HepG2 (cell line): ENCODE data around the gene NFATC3. TPM values are rescaled to one million over a fixed set of nuclear protein-coding genes. Genes with fewer than 3 reads are reported as not detected.
A peak's percentile ranks its signal among the peaks of the same experiment; 100 is the strongest.

Experiments used
- ARNT ChIP-seq: fragments of 450-650 bp; IDR thresholded peaks from 2 replicates; pipeline ENCODE4 v1.6.1; 2017
- ATAD3A ChIP-seq: sonication (generic); formaldehyde crosslinking; IDR thresholded peaks from 2 replicates; pipeline ENCODE4 v1.4.0; 2020; ENCODE audit warnings: missing genetic modification reagents
- CBX5 ChIP-seq: sonication (generic); formaldehyde crosslinking; IDR thresholded peaks from 2 replicates; pipeline ENCODE4 v1.4.0; 2020; ENCODE audit warnings: missing genetic modification reagents, borderline replicate concordance
- FOXA3 ChIP-seq: IDR thresholded peaks from 2 replicates; pipeline ENCODE4 v1.6.1; 2016; ENCODE audit warnings: missing genetic modification reagents, missing compliant biosample characterization
- GABPA ChIP-seq, 2 experiments: IDR thresholded peaks; 2 replicates each; pipeline ENCODE4 v1.6.1; 2011 to 2016; ENCODE audit warnings: low read depth in 2 of 2, low read length in 1 of 2, missing biosample characterization in 1 of 2, missing genetic modification characterization in 1 of 2
- KLF16 ChIP-seq, 2 experiments: sonication (generic) in 1 of 2; formaldehyde crosslinking in 1 of 2; IDR thresholded peaks; 2 replicates each; pipeline versions ENCODE4 v1.6.1 to v1.8.0; 2016 to 2023; ENCODE audit warnings: missing genetic modification reagents in 2 of 2, missing compliant biosample characterization in 1 of 2
- NRL ChIP-seq: sonication (generic); formaldehyde crosslinking; IDR thresholded peaks from 2 replicates; pipeline ENCODE4 v1.5.0; 2020; ENCODE audit warnings: missing genetic modification reagents, mild to moderate bottlenecking, moderate library complexity, borderline replicate concordance
- RFXAP ChIP-seq: sonication (generic); formaldehyde crosslinking; IDR thresholded peaks from 2 replicates; pipeline ENCODE4 v1.4.0; 2020; ENCODE audit warnings: missing genetic modification reagents, borderline replicate concordance
- SOX13 ChIP-seq, 3 experiments: fragments of 450-650 bp in 1 of 3; sonication (generic) in 1 of 3; formaldehyde crosslinking in 1 of 3; IDR thresholded peaks in 2 of 3; conservative IDR thresholded peaks in 1 of 3; 2 replicates each; pipeline versions ENCODE4 v1.5.0 to v1.6.1; 2016 to 2020; ENCODE audit warnings: antibody characterized with exemption in 1 of 3, mild to moderate bottlenecking in 1 of 3, missing compliant biosample characterization in 1 of 3, missing genetic modification reagents in 1 of 3, moderate library complexity in 1 of 3
- SSRP1 ChIP-seq: IDR thresholded peaks from 2 replicates; pipeline ENCODE4 v1.6.1; 2016; ENCODE audit warnings: control low read depth
- ZFX ChIP-seq: sonication (generic); formaldehyde crosslinking; IDR thresholded peaks from 2 replicates; pipeline ENCODE4 v1.4.0; 2020; ENCODE audit warnings: mild to moderate bottlenecking, low read depth, missing genetic modification reagents, moderate library complexity
- ZFY ChIP-seq: sonication (generic); formaldehyde crosslinking; IDR thresholded peaks from 2 replicates; pipeline ENCODE4 v1.4.0; 2020; ENCODE audit warnings: missing genetic modification reagents
- ZNF17 ChIP-seq: sonication (generic); formaldehyde crosslinking; IDR thresholded peaks from 2 replicates; pipeline ENCODE4 v1.5.0; 2020; ENCODE audit warnings: mild to moderate bottlenecking, missing genetic modification reagents
- ZNF232 ChIP-seq: sonication (generic); formaldehyde crosslinking; IDR thresholded peaks from 2 replicates; pipeline ENCODE4 v1.4.0; 2020; ENCODE audit warnings: missing genetic modification reagents, borderline replicate concordance
- ZNF552 ChIP-seq: sonication (generic); formaldehyde crosslinking; IDR thresholded peaks from 2 replicates; pipeline ENCODE4 v1.9.0; 2022; ENCODE audit warnings: missing genetic modification reagents, mild to moderate bottlenecking, borderline replicate concordance
- ZNF703 ChIP-seq: sonication (generic); formaldehyde crosslinking; IDR thresholded peaks from 2 replicates; pipeline ENCODE4 v1.5.1; 2020; ENCODE audit warnings: missing genetic modification reagents, mild to moderate bottlenecking, moderate library complexity, borderline replicate concordance
- ZNF772 ChIP-seq: sonication (generic); formaldehyde crosslinking; IDR thresholded peaks from 2 replicates; pipeline ENCODE4 v1.5.0; 2020; ENCODE audit warnings: mild to moderate bottlenecking, missing genetic modification reagents
- ZSCAN12 ChIP-seq: sonication (generic); formaldehyde crosslinking; IDR thresholded peaks from 2 replicates; pipeline ENCODE4 v1.9.0; 2021; ENCODE audit warnings: mild to moderate bottlenecking, missing genetic modification reagents
- polyA plus RNA-seq, 8 experiments: library from polyadenylated mRNA; depleted of rRNA in 3 of 8; stranded (reverse) in 7 of 8; unstranded in 1 of 8; fragments of >200 nt; fragmentation: Illumina TruSeq in 4 of 8; extraction: Trizol in 4 of 8; gene quantifications; 2 replicates each; pipeline versions ENCODE4 v1.2.1 to v1.2.3, GENCODE V29; 2011 to 2016; ENCODE audit warnings: low read depth in 4 of 8, missing spikeins in 1 of 8, mixed read lengths in 1 of 8; ENCODE audit not compliant: insufficient read depth in 1 of 8
- total RNA-seq, 5 experiments: library from RNA; depleted of rRNA; stranded (reverse); fragments of >200 nt; fragmentation: Illumina TruSeq; extraction: Trizol; gene quantifications; 2 replicates each; pipeline ENCODE4 v1.2.3, GENCODE V29; 2016; ENCODE audit warnings: low read depth in 1 of 5
- TF ChIP-seq, protein P1 (sequence below): sonication (generic); formaldehyde crosslinking; IDR thresholded peaks from 2 replicates; pipeline ENCODE4 v1.8.0; 2022; ENCODE audit warnings: missing genetic modification reagents, mild to moderate bottlenecking, borderline replicate concordance
- TF ChIP-seq, protein P2 (sequence below): IDR thresholded peaks from 2 replicates; pipeline ENCODE4 v1.6.1; 2018; ENCODE audit warnings: missing genetic modification reagents, mild to moderate bottlenecking, missing compliant biosample characterization
- TF ChIP-seq, protein P3 (sequence below): sonication (generic); formaldehyde crosslinking; IDR thresholded peaks from 2 replicates; pipeline ENCODE4 v1.5.0; 2020; ENCODE audit warnings: missing genetic modification reagents
- TF ChIP-seq, protein P4 (sequence below): sonication (generic); formaldehyde crosslinking; IDR thresholded peaks from 2 replicates; pipeline ENCODE4 v1.5.1; 2020; ENCODE audit warnings: mild to moderate bottlenecking, missing genetic modification reagents, borderline replicate concordance
- TF ChIP-seq, protein P5 (sequence below): sonication (generic); formaldehyde crosslinking; IDR thresholded peaks from 2 replicates; pipeline ENCODE4 v1.5.1; 2020; ENCODE audit warnings: missing genetic modification reagents, mild to moderate bottlenecking, borderline replicate concordance

The NFATC3 gene
- total and polyA plus RNA-seq, 2 of the 13 experiments (the other 11 are each of a cell fraction or from before 2014, with no cell fraction given): 52.6 to 62.7 TPM

DNA sequence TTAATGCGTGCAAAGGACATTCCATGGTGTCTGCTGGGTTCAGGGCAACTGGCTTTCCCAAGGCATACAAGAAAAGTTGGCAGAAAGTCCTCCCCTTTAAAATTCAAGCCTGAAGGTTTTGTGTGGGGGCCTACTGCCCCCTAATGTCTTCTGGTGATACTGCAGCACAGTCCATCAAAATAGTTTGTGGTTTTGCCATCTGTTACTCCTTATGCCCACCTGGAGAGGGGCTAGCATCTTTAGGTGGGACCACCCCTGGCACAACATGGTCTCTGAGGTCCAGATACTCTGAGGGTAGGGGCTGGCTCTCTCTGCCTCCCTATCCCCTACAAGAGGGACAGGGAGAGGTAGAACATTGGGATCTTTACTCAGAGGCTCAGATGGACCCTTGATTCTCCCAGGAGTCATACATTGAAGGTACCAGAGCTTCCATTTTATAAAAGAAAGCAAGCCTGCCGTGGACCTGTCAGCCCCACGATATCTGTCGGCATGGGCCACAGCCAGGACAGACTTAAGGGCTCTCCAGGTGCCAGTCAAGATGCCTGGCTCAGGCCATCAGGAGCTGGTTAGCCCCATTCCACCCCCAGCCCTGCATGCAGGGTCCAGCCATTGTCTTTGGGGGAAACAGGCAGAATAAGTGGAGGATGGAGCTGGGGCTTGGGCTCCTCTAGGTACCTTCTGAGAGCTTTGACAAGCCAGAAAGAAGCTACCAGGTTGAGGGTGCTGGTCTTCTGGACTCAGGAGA, 144.4 kb downstream of the NFATC3 start (continued):
- TF ChIP-seq, protein P1, sequence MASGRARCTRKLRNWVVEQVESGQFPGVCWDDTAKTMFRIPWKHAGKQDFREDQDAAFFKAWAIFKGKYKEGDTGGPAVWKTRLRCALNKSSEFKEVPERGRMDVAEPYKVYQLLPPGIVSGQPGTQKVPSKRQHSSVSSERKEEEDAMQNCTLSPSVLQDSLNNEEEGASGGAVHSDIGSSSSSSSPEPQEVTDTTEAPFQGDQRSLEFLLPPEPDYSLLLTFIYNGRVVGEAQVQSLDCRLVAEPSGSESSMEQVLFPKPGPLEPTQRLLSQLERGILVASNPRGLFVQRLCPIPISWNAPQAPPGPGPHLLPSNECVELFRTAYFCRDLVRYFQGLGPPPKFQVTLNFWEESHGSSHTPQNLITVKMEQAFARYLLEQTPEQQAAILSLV: 0 out of 2 replicates have a peak, but pooled peaks have one; percentile 21
- TF ChIP-seq NRL (CRISPR knock-in tag): no peak
- no peak for TF ChIP-seq GABPA (IDR thresholded peaks at IDR 0.05; ENCODE audit: low read depth, low read length)
- no peak for TF ChIP-seq GABPA (CRISPR knock-in tag; IDR thresholded peaks at IDR 0.05; ENCODE audit: low read depth)
- TF ChIP-seq ZNF17 (CRISPR knock-in tag): no peak
- 0 out of 2 replicates have a peak, but pooled peaks have one; percentile 7 for TF ChIP-seq FOXA3 (CRISPR knock-in tag)
- TF ChIP-seq, protein P2, sequence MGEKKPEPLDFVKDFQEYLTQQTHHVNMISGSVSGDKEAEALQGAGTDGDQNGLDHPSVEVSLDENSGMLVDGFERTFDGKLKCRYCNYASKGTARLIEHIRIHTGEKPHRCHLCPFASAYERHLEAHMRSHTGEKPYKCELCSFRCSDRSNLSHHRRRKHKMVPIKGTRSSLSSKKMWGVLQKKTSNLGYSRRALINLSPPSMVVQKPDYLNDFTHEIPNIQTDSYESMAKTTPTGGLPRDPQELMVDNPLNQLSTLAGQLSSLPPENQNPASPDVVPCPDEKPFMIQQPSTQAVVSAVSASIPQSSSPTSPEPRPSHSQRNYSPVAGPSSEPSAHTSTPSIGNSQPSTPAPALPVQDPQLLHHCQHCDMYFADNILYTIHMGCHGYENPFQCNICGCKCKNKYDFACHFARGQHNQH: no peak
- no peak for TF ChIP-seq SOX13 (IDR thresholded peaks at IDR 0.05)
- TF ChIP-seq SOX13 (CRISPR knock-in tag; conservative IDR thresholded peaks at IDR 0.05 in 1 of 2, IDR thresholded peaks at IDR 0.05 in 1 of 2): 0 out of 4 replicates have a peak, but pooled peaks of 1 of the 2 experiments have one; percentile 18
- TF ChIP-seq ZNF232 (CRISPR knock-in tag): 0 out of 2 replicates have a peak, but pooled peaks have one; percentile 40
- TF ChIP-seq, protein P3, sequence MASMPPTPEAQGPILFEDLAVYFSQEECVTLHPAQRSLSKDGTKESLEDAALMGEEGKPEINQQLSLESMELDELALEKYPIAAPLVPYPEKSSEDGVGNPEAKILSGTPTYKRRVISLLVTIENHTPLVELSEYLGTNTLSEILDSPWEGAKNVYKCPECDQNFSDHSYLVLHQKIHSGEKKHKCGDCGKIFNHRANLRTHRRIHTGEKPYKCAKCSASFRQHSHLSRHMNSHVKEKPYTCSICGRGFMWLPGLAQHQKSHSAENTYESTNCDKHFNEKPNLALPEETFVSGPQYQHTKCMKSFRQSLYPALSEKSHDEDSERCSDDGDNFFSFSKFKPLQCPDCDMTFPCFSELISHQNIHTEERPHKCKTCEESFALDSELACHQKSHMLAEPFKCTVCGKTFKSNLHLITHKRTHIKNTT (CRISPR knock-in tag): no peak
- no peak for TF ChIP-seq ARNT
- no peak for TF ChIP-seq KLF16 (CRISPR knock-in tag; IDR thresholded peaks at IDR 0.05)
- TF ChIP-seq, protein P4, sequence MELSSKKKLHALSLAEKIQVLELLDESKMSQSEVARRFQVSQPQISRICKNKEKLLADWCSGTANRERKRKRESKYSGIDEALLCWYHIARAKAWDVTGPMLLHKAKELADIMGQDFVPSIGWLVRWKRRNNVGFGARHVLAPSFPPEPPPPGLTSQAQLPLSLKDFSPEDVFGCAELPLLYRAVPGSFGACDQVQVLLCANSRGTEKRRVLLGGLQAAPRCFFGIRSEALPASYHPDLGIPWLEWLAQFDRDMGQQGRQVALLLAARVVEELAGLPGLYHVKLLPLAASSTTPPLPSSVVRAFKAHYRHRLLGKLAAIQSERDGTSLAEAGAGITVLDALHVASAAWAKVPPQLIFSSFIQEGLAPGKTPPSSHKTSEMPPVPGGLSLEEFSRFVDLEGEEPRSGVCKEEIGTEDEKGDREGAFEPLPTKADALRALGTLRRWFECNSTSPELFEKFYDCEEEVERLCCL: no peak
- 0 out of 2 replicates have a peak, but pooled peaks have one; percentile 8 for TF ChIP-seq CBX5 (CRISPR knock-in tag)
- no peak for TF ChIP-seq ZNF772 (CRISPR knock-in tag)
- peak; percentile 44; the same call in 1 of the 2 replicates for TF ChIP-seq RFXAP (CRISPR knock-in tag)
- TF ChIP-seq ATAD3A (CRISPR knock-in tag): no peak
- TF ChIP-seq, protein P5, sequence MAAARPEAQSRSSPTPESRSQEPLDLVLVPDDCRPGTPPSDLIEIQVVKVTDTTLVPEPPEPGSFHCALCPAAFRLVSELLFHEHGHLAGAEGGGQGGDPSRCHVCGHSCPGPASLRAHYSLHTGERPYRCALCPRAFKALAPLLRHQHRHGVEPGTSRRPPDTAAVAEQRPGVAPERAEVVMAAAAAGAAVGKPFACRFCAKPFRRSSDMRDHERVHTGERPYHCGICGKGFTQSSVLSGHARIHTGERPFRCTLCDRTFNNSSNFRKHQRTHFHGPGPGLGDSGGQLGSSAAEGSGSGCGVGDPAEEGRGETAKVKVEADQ (CRISPR knock-in tag): no peak
- 0 out of 2 replicates have a peak, but pooled peaks have one; percentile 15 for TF ChIP-seq SSRP1 (CRISPR knock-in tag)
- no peak for TF ChIP-seq ZNF703
- no peak for TF ChIP-seq ZNF552 (CRISPR knock-in tag)
- TF ChIP-seq ZFY (CRISPR knock-in tag): peak; percentile 22; the same call in 1 of the 2 replicates
- TF ChIP-seq ZFX (CRISPR knock-in tag): no peak
- TF ChIP-seq ZSCAN12 (CRISPR knock-in tag): no peak
